VCaP (cell line): ENCODE results near the gene ASPN.

Experiments used
- H3K27ac ChIP-seq: fragments of 450-650 bp; 2 replicates; pipeline ENCODE4 v1.5.1; 2017
- CTCF ChIP-seq: fragments of 450-650 bp; conservative IDR thresholded peaks from 2 replicates; pipeline ENCODE4 v1.5.1; 2017; ENCODE audit warnings: mild to moderate bottlenecking, moderate library complexity

Gene ASPN

GRCh38 chr9:92513349-92513748 lies 31.0 kb upstream of the ASPN start:
- TF ChIP-seq CTCF = no peak
- H3K27ac ChIP-seq = no peak overlapping the region

- H3K27ac ChIP-seq = no peak overlapping the region
- TF ChIP-seq CTCF = no peak
Measured at GRCh38 chr9:92512622-92513021, 30.3 kb upstream of the ASPN start.

GRCh38 chr9:92510747-92511146 lies 28.4 kb upstream of the ASPN start:
- H3K27ac ChIP-seq = no peak overlapping the region
- no peak for TF ChIP-seq CTCF

- no peak for TF ChIP-seq CTCF
- H3K27ac ChIP-seq = no peak overlapping the region
Measured at GRCh38 chr9:92509050-92509449, 26.7 kb upstream of the ASPN start.

GRCh38 chr9:92508018-92508820 lies 25.9 kb upstream of the ASPN start:
- no peak overlapping the region for H3K27ac ChIP-seq
- TF ChIP-seq CTCF = no peak

GRCh38 chr9:92507496-92507895 lies 25.2 kb upstream of the ASPN start:
- no peak overlapping the region for H3K27ac ChIP-seq
- no peak for TF ChIP-seq CTCF

- no peak overlapping the region for H3K27ac ChIP-seq
- no peak for TF ChIP-seq CTCF
Measured at GRCh38 chr9:92507005-92507404, 24.7 kb upstream of the ASPN start.
